Measurements from ENCODE around the gene MID1. TPM values are rescaled to one million over a fixed set of nuclear protein-coding genes. Genes with fewer than 3 reads are reported as not detected.

Gene MID1
- total and polyA plus RNA-seq, 9 of the 15 experiments (the other 6 are each of a cell fraction or from before 2014, with no cell fraction given), result 0.07 to 0.54 (median 0.33) TPM

DNA sequence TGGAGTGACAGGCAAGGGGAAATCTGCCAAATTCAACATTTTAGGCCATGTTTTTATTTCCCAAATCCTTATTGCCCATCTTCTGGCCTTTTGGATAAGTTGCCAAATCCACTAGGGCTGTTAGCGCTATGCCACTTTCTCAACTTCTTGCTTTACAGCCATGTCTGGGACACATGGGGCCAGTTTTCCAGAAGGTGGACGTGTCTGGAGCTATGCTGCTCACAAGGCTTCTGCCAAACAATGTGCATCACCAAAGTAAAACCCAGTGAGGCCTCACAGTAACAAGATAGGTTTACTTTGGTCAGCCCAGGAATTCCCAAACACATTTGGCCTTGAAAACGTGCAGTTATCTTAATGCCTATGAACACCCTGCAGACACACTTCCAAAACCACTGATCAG is 142.9 kb downstream of the MID1 start:
- no peak overlapping the region for H3K27ac ChIP-seq (ENCODE audit: extremely low read depth, low read depth, low read length)
- WGBS (ENCODE audit: insufficient coverage, low coverage, missing lambda C conversion rate), result 0% methylated on average over 3 of the region's 3 CpGs
- no peaks in the 10 kb centered on the region for H4K20me1 ChIP-seq (replicated peaks; ENCODE audit: control insufficient read depth, insufficient read depth, low read length)
- no peak for TF ChIP-seq ZNF239 (CRISPR knock-in tag; IDR thresholded peaks at IDR 0.05)
- TF ChIP-seq BRD9 (IDR thresholded peaks at IDR 0.05; ENCODE audit: low read depth, partially characterized antibody), result no peak
- no peak for TF ChIP-seq EP400 (IDR thresholded peaks at IDR 0.05)
- TF ChIP-seq NR2C2 (CRISPR knock-in tag; IDR thresholded peaks at IDR 0.05), result no peak
- no peak for TF ChIP-seq NR2C2 (tag; IDR thresholded peaks at IDR 0.05)
- TF ChIP-seq USF2 (CRISPR knock-in tag; IDR thresholded peaks at IDR 0.05), result no peak
- no peak for TF ChIP-seq TCF3 (CRISPR knock-in tag; IDR thresholded peaks at IDR 0.05)
- TF ChIP-seq ZC3H4 (CRISPR knock-in tag; IDR thresholded peaks at IDR 0.05; ENCODE audit: borderline replicate concordance), result no peak
- no peak for TF ChIP-seq ZNF175 (CRISPR knock-in tag; IDR thresholded peaks at IDR 0.05; ENCODE audit: low read depth)
- TF ChIP-seq TCFL5 (CRISPR knock-in tag; conservative IDR thresholded peaks at IDR 0.05), result no peak
- TF ChIP-seq ZNF449 (CRISPR knock-in tag; IDR thresholded peaks at IDR 0.05), result no peak
- CTCF ChIA-PET (ENCODE audit: low intra/inter-chr PET ratio), result no interaction called here
- no peak overlapping the region for H3K9ac ChIP-seq (ENCODE audit: insufficient read depth in 1 of 2, low read depth in 2 of 2, low read length in 2 of 2)
- no peak overlapping the region for H2AFZ ChIP-seq (ENCODE audit: low read depth, low read length)
- ATAC-seq, result no peak
- no TSS peak for BruUV-seq (replicated peaks)
- FAIRE-seq, result no peak
- no peak overlapping the region for H3K4me3 ChIP-seq
- no peaks in the 10 kb centered on the region for H3K36me3 ChIP-seq (ENCODE audit: control insufficient read depth, insufficient read depth, low read length)
- intact Hi-C loops (cut with micrococcal nuclease), result no loop called here
- H3K79me2 ChIP-seq (ENCODE audit: control insufficient read depth, insufficient read depth, low read length), result no peaks in the 10 kb centered on the region
- H3K4me2 ChIP-seq (ENCODE audit: insufficient read depth, low read length), result no peak overlapping the region
- H3K27me3 ChIP-seq (ENCODE audit: control insufficient read depth in 2 of 2, insufficient read depth in 2 of 2, low read length in 2 of 2), result no peaks in the 10 kb centered on the region
- no peaks in the 10 kb centered on the region for H3K9me1 ChIP-seq (ENCODE audit: control insufficient read depth, insufficient read depth, low read length)
- no peak for DNase-seq (ENCODE audit: extremely low read depth in 1 of 4, low spot score in 3 of 4)
- POLR2A ChIA-PET, result no interaction called here
- H3K4me1 ChIP-seq (replicated peaks in 1 of 2; ENCODE audit: control insufficient read depth in 2 of 2, insufficient read depth in 2 of 2, low read length in 2 of 2), result no peaks in the 10 kb centered on the region
- no peaks in the 10 kb centered on the region for H3K9me3 ChIP-seq (replicated peaks; ENCODE audit: control insufficient read depth, insufficient read depth, low read depth, low read length)
- in situ Hi-C loops (cut with MboI), result no loop called here
